Measurements from ENCODE around the gene ICOS.
"Not testable (repeated sequence)": the region's sequence is repeated elsewhere in the genome, so short reads cannot be mapped to it uniquely, and the experiment has no call there.

ICOS gene

GRCh38 chr2:203975912-203976311 lies 39.3 kb downstream of the ICOS start:
- DNase-seq (ENCODE audit: low spot score), result no peak

- no peak for DNase-seq (ENCODE audit: low spot score)
Observed at GRCh38 chr2:203982276-203982675, 45.7 kb downstream of the ICOS start.

- DNase-seq (ENCODE audit: low spot score), result no peak
Observed at GRCh38 chr2:203983064-203983715, 46.6 kb downstream of the ICOS start.

GRCh38 chr2:203985978-203986377 lies 49.4 kb downstream of the ICOS start:
- DNase-seq (ENCODE audit: low spot score), result not testable (repeated sequence)

GRCh38 chr2:203987959-203988358 lies 51.4 kb downstream of the ICOS start:
- DNase-seq (ENCODE audit: low spot score), result no peak

GRCh38 chr2:203988500-203989260 lies 52.1 kb downstream of the ICOS start:
- no peak for DNase-seq (ENCODE audit: low spot score)

GRCh38 chr2:203989521-203989920 lies 53.0 kb downstream of the ICOS start:
- DNase-seq (ENCODE audit: low spot score), result no peak

GRCh38 chr2:203992509-203992908 lies 55.9 kb downstream of the ICOS start:
- no peak for DNase-seq (ENCODE audit: low spot score)

GRCh38 chr2:203993011-203993410 lies 56.4 kb downstream of the ICOS start:
- DNase-seq (ENCODE audit: low spot score), result no peak

GRCh38 chr2:203993560-203993959 lies 57.0 kb downstream of the ICOS start:
- DNase-seq (ENCODE audit: low spot score), result no peak

- no peak for DNase-seq (ENCODE audit: low spot score)
Observed at GRCh38 chr2:203994735-203995134, 58.2 kb downstream of the ICOS start.

GRCh38 chr2:203996692-203997091 lies 60.1 kb downstream of the ICOS start:
- no peak for DNase-seq (ENCODE audit: low spot score)

GRCh38 chr2:203997481-203997880 lies 60.9 kb downstream of the ICOS start:
- DNase-seq (ENCODE audit: low spot score), result no peak

GRCh38 chr2:203997980-203998809 lies 61.6 kb downstream of the ICOS start:
- no peak for DNase-seq (ENCODE audit: low spot score)

GRCh38 chr2:203999835-204000234 lies 63.3 kb downstream of the ICOS start:
- DNase-seq (ENCODE audit: low spot score), result no peak

GRCh38 chr2:204000446-204000845 lies 63.9 kb downstream of the ICOS start:
- DNase-seq (ENCODE audit: low spot score), result no peak

- no peak for DNase-seq (ENCODE audit: low spot score)
Observed at GRCh38 chr2:204003276-204003990, 66.9 kb downstream of the ICOS start.

GRCh38 chr2:204004912-204005311 lies 68.3 kb downstream of the ICOS start:
- DNase-seq (ENCODE audit: low spot score), result no peak

- no peak for DNase-seq (ENCODE audit: low spot score)
Observed at GRCh38 chr2:204005940-204006721, 69.6 kb downstream of the ICOS start.

GRCh38 chr2:204008352-204008751 lies 71.8 kb downstream of the ICOS start:
- DNase-seq (ENCODE audit: low spot score), result no peak

Data from LoVo (cell line).